ENCODE measurements around the gene MBD3L4. TPM values are rescaled to one million over a fixed set of nuclear protein-coding genes. Genes with fewer than 3 reads are reported as not detected.

MBD3L4 gene
- total and polyA plus RNA-seq, 2 of the 13 experiments (the other 11 are each of a cell fraction or from before 2014, with no cell fraction given) = not detected

DNA sequence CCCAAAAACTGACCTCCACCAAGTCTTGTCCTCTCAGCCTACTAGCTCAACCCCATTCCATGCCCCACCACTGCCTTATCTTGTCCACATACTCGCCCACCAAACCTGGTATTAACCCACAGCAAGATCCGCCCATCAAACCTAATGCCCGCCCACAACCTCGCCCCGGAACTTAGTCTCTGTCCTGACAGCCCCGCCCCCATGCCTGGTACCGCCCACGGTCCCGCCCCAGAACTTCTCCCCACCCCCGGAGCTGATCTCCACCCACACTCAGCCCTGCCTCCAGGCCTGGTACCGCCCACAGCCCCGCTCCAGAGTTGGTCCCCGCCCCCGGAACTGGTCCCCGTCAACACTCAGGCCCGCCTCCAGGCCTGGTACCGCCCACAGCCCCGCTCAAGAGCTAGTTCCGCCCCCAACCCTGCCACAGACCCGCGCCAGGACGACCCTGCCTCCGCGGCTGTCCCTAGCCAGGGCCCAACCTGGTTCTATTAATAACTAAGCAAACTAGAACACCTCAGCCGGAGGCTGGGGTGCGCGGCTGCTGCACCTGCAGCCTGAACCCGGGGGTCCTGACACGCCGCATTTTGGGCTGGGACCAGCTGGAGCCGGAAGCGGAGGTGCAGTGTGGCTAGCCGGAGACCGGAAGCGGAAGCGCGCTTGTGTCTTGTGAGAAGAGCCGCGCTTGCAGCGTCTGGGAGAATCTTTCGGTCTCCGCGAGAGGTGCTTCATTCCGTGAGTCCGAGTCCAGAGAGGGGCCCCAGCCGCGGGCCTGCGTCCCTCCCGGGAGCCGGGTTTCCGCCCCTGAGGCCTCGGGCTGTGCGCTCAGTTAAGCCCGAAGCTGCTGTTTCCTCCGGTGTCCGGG is 29.3 kb upstream of the MBD3L4 start, which contains the start of gene ZNF557 (continued):
- TF ChIP-seq SYNCRIP (IDR thresholded peaks at IDR 0.05; ENCODE audit: insufficient read depth, low read depth, low read length) (no peak), ZBTB42 (CRISPR knock-in tag; IDR thresholded peaks at IDR 0.05) (no peak), ZNF44 (CRISPR knock-in tag; IDR thresholded peaks at IDR 0.05) (peak; percentile 51; the same call in 1 of the 2 replicates), TEAD3 (CRISPR knock-in tag; optimal IDR thresholded peaks at IDR 0.05; ENCODE audit: borderline replicate concordance) (peak; percentile 15), DR1 (CRISPR knock-in tag; IDR thresholded peaks at IDR 0.05) (0 out of 2 replicates have a peak, but pooled peaks have one; percentile 52), DNMT1 (CRISPR knock-in tag; IDR thresholded peaks at IDR 0.05) (no peak), BHLHE40 (IDR thresholded peaks at IDR 0.05; ENCODE audit: low read length) (no peak), ZNF552 (CRISPR knock-in tag; IDR thresholded peaks at IDR 0.05; ENCODE audit: borderline replicate concordance) (no peak), RFXAP (CRISPR knock-in tag; IDR thresholded peaks at IDR 0.05; ENCODE audit: borderline replicate concordance) (no peak)
- TF ChIP-seq, protein P1, sequence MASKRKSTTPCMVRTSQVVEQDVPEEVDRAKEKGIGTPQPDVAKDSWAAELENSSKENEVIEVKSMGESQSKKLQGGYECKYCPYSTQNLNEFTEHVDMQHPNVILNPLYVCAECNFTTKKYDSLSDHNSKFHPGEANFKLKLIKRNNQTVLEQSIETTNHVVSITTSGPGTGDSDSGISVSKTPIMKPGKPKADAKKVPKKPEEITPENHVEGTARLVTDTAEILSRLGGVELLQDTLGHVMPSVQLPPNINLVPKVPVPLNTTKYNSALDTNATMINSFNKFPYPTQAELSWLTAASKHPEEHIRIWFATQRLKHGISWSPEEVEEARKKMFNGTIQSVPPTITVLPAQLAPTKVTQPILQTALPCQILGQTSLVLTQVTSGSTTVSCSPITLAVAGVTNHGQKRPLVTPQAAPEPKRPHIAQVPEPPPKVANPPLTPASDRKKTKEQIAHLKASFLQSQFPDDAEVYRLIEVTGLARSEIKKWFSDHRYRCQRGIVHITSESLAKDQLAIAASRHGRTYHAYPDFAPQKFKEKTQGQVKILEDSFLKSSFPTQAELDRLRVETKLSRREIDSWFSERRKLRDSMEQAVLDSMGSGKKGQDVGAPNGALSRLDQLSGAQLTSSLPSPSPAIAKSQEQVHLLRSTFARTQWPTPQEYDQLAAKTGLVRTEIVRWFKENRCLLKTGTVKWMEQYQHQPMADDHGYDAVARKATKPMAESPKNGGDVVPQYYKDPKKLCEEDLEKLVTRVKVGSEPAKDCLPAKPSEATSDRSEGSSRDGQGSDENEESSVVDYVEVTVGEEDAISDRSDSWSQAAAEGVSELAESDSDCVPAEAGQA (IDR thresholded peaks at IDR 0.05; ENCODE audit: low read depth) = no peak; the same call in 1 of the 2 replicates
- TF ChIP-seq, protein P1 (CRISPR knock-in tag; IDR thresholded peaks at IDR 0.05; ENCODE audit: borderline replicate concordance) = 0 out of 2 replicates have a peak, but pooled peaks have one; percentile 56
- TF ChIP-seq, protein P2, sequence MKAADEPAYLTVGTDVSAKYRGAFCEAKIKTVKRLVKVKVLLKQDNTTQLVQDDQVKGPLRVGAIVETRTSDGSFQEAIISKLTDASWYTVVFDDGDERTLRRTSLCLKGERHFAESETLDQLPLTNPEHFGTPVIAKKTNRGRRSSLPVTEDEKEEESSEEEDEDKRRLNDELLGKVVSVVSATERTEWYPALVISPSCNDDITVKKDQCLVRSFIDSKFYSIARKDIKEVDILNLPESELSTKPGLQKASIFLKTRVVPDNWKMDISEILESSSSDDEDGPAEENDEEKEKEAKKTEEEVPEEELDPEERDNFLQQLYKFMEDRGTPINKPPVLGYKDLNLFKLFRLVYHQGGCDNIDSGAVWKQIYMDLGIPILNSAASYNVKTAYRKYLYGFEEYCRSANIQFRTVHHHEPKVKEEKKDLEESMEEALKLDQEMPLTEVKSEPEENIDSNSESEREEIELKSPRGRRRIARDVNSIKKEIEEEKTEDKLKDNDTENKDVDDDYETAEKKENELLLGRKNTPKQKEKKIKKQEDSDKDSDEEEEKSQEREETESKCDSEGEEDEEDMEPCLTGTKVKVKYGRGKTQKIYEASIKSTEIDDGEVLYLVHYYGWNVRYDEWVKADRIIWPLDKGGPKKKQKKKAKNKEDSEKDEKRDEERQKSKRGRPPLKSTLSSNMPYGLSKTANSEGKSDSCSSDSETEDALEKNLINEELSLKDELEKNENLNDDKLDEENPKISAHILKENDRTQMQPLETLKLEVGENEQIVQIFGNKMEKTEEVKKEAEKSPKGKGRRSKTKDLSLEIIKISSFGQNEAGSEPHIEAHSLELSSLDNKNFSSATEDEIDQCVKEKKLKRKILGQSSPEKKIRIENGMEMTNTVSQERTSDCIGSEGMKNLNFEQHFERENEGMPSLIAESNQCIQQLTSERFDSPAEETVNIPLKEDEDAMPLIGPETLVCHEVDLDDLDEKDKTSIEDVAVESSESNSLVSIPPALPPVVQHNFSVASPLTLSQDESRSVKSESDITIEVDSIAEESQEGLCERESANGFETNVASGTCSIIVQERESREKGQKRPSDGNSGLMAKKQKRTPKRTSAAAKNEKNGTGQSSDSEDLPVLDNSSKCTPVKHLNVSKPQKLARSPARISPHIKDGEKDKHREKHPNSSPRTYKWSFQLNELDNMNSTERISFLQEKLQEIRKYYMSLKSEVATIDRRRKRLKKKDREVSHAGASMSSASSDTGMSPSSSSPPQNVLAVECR (CRISPR knock-in tag; IDR thresholded peaks at IDR 0.05; ENCODE audit: borderline replicate concordance) = peak; percentile 98
- TF ChIP-seq, protein P3, sequence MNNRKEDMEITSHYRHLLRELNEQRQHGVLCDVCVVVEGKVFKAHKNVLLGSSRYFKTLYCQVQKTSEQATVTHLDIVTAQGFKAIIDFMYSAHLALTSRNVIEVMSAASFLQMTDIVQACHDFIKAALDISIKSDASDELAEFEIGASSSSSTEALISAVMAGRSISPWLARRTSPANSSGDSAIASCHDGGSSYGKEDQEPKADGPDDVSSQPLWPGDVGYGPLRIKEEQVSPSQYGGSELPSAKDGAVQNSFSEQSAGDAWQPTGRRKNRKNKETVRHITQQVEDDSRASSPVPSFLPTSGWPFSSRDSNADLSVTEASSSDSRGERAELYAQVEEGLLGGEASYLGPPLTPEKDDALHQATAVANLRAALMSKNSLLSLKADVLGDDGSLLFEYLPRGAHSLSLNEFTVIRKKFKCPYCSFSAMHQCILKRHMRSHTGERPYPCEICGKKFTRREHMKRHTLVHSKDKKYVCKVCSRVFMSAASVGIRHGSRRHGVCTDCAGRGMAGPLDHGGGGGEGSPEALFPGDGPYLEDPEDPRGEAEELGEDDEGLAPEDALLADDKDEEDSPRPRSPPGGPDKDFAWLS (CRISPR knock-in tag; IDR thresholded peaks at IDR 0.05; ENCODE audit: borderline replicate concordance) = no peak
- TF ChIP-seq, protein P4, sequence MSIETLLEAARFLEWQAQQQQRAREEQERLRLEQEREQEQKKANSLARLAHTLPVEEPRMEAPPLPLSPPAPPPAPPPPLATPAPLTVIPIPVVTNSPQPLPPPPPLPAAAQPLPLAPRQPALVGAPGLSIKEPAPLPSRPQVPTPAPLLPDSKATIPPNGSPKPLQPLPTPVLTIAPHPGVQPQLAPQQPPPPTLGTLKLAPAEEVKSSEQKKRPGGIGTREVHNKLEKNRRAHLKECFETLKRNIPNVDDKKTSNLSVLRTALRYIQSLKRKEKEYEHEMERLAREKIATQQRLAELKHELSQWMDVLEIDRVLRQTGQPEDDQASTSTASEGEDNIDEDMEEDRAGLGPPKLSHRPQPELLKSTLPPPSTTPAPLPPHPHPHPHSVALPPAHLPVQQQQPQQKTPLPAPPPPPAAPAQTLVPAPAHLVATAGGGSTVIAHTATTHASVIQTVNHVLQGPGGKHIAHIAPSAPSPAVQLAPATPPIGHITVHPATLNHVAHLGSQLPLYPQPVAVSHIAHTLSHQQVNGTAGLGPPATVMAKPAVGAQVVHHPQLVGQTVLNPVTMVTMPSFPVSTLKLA (IDR thresholded peaks at IDR 0.05) = peak; percentile 14
